ENCODE data around the gene CD96.

Gene CD96

DNA sequence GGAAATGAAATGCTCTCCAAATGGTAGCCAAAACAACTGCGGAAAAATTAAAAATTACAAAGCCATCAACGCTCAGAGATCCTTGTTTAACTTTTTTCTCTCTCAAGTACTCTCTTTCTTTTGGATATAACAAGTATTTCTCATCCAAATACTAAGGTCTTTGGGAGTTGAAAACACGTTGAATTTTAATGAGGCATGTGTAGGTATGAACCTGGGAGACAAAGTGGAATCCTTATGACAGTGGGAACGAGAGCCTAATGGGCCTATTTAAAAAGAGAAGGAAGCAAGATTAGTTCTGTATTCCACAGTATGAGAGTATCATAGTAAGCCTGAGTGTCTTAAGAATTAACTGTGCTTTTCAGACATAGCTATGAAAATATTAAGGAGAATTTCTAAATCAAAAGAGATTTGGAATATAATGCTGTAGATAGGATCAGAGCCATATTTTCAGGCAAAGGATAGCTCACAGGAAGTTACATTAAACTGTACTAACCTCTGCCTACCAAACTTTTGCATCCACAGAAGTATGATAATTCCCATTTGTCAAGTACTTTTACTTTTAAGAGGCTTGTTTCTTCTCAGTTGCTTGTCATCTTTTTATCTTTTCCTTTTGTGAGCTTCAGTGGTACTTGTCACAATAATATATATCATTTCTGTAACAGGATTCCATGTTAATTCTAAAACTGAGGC is 759 bp downstream of the CD96 start:
- no peak overlapping the region for H2AK5ac ChIP-seq (ENCODE audit: low read depth, low read length)
- H3K4ac ChIP-seq (ENCODE audit: low read length), result no peak overlapping the region
- no peak overlapping the region for H4K91ac ChIP-seq (ENCODE audit: low read depth, low read length, poor library complexity)
- no peak overlapping the region for H4K8ac ChIP-seq (ENCODE audit: low read depth, low read length)
- no peak overlapping the region for H3K18ac ChIP-seq (ENCODE audit: low read length)
- H3K79me1 ChIP-seq (ENCODE audit: low read depth, low read length), result no peaks in the 10 kb centered on the region
- no peak overlapping the region for H3K4me2 ChIP-seq (ENCODE audit: insufficient read depth, low read length, poor library complexity, severe bottlenecking)
- no peak overlapping the region for H3K14ac ChIP-seq (ENCODE audit: low read length)
- H2BK12ac ChIP-seq (ENCODE audit: low read length), result no peak overlapping the region
- peaks cover 0 to 2% of the 10 kb centered on the region in 2 donors for H3K4me1 ChIP-seq (ENCODE audit: control insufficient read depth in 2 of 2, insufficient read depth in 1 of 2, low read depth in 1 of 2, low read length in 2 of 2)
- no peak for DNase-seq (ENCODE audit: low spot score)
- H3K27ac ChIP-seq (replicated peaks; ENCODE audit: low read length), result no peak overlapping the region
- H2AFZ ChIP-seq (ENCODE audit: low read length), result no peak overlapping the region
- H2BK5ac ChIP-seq (ENCODE audit: low read length), result no peak overlapping the region
- H3K27me3 ChIP-seq (ENCODE audit: control insufficient read depth in 3 of 3, insufficient read depth in 3 of 3, low read depth in 1 of 3, low read length in 3 of 3), result no peaks in the 10 kb centered on the region
- no peaks in the 10 kb centered on the region for H3K36me3 ChIP-seq (replicated peaks in 1 of 2; ENCODE audit: control insufficient read depth in 2 of 2, insufficient read depth in 2 of 2, low read length in 2 of 2)
- no CpG with 5 or more reads among the region's 4 CpGs for WGBS, 2 donors (ENCODE audit: extremely low coverage in 2 of 2, insufficient read length in 2 of 2, insufficient replicate concordance in 1 of 2)
- H3K9me3 ChIP-seq (replicated peaks in 1 of 2; ENCODE audit: control insufficient read depth in 2 of 2, insufficient read depth in 1 of 2, low read depth in 1 of 2, low read length in 2 of 2), result no peaks in the 10 kb centered on the region
- H3K23ac ChIP-seq (ENCODE audit: low read depth, low read length, poor library complexity), result no peak overlapping the region
- no peak overlapping the region for H3K9ac ChIP-seq (ENCODE audit: low read depth, low read length, poor library complexity)
- H3K4me3 ChIP-seq (ENCODE audit: low read length in 2 of 2), result no peak overlapping the region
- no peak overlapping the region for H2BK15ac ChIP-seq (ENCODE audit: low read length)
- H2BK120ac ChIP-seq (ENCODE audit: low read depth, low read length), result no peak overlapping the region

DNA sequence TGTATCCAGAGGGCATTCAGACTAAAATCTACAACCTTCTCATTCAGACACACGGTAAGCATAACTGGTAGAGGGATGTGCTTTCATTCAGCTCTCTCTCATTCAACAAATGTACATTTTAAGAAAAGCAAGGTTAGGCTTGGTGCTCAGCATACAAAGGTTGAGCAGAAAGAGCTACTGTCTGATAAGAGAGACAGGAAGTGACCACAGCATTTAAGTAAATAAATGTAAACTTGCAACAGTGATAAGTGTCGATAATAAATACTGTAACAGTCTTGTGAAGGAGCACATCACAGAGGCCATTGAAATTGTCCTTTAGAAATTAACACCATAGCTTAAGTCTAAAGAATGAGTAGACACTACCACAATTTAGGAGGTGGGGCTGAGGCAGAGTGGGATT is 3.4 kb downstream of the CD96 start:
- Histone ChIP-seq H2BK5ac (ENCODE audit: low read length) (no peak overlapping the region), H3K27me3 (ENCODE audit: control insufficient read depth in 3 of 3, insufficient read depth in 3 of 3, low read depth in 1 of 3, low read length in 3 of 3) (no peaks in the 10 kb centered on the region), H3K36me3 (replicated peaks in 1 of 2; ENCODE audit: control insufficient read depth in 2 of 2, insufficient read depth in 2 of 2, low read length in 2 of 2) (no peaks in the 10 kb centered on the region), H3K23ac (ENCODE audit: low read depth, low read length, poor library complexity) (no peak overlapping the region), H3K4me3 (ENCODE audit: low read length in 2 of 2) (no peak overlapping the region), H3K9me3 (replicated peaks in 1 of 2; ENCODE audit: control insufficient read depth in 2 of 2, insufficient read depth in 1 of 2, low read depth in 1 of 2, low read length in 2 of 2) (no peaks in the 10 kb centered on the region), H4K8ac (ENCODE audit: low read depth, low read length) (no peak overlapping the region), H3K4me2 (ENCODE audit: insufficient read depth, low read length, poor library complexity, severe bottlenecking) (no peak overlapping the region), H2BK120ac (ENCODE audit: low read depth, low read length) (no peak overlapping the region), H3K18ac (ENCODE audit: low read length) (no peak overlapping the region), H3K9ac (ENCODE audit: low read depth, low read length, poor library complexity) (no peak overlapping the region), H2AK5ac (ENCODE audit: low read depth, low read length) (no peak overlapping the region), H3K27ac (replicated peaks; ENCODE audit: low read length) (no peak overlapping the region), H2BK12ac (ENCODE audit: low read length) (no peak overlapping the region), H3K79me1 (ENCODE audit: low read depth, low read length) (no peaks in the 10 kb centered on the region), H2BK15ac (ENCODE audit: low read length) (no peak overlapping the region), H3K14ac (ENCODE audit: low read length) (no peak overlapping the region), H3K4me1 (ENCODE audit: control insufficient read depth in 2 of 2, insufficient read depth in 1 of 2, low read depth in 1 of 2, low read length in 2 of 2) (peaks cover 0 to 2% of the 10 kb centered on the region in 2 donors), H4K91ac (ENCODE audit: low read depth, low read length, poor library complexity) (no peak overlapping the region), H3K4ac (ENCODE audit: low read length) (no peak overlapping the region), H2AFZ (ENCODE audit: low read length) (no peak overlapping the region)
- WGBS, 2 donors (ENCODE audit: extremely low coverage in 2 of 2, insufficient read length in 2 of 2, insufficient replicate concordance in 1 of 2), result no CpG with 5 or more reads among the region's 2 CpGs
- DNase-seq (ENCODE audit: low spot score), result no peak

DNA sequence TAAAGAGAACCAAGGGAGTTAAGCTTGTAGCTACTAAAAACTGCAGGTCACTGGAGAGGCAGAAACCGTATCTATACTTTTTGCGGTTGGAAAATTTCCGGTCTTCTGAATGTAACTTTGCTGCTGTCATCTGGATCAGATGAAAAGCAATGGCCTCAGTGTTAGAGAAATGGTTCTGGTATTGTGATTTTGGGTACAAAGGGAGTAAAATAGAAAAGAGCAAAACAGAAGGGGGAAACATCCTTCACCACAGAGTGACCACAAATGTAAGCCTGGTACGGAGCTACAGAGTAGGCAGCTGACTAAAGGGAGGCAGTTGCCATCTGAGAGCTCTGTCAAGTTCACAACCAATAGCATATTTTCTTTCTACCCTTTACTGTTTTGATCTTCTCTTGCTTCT is 5.6 kb downstream of the CD96 start:
- H4K8ac ChIP-seq (ENCODE audit: low read depth, low read length), result no peak overlapping the region
- no peak overlapping the region for H3K18ac ChIP-seq (ENCODE audit: low read length)
- H2AK5ac ChIP-seq (ENCODE audit: low read depth, low read length), result no peak overlapping the region
- H2BK12ac ChIP-seq (ENCODE audit: low read length), result no peak overlapping the region
- H2AFZ ChIP-seq (ENCODE audit: low read length), result no peak overlapping the region
- no peak overlapping the region for H3K4me3 ChIP-seq (ENCODE audit: low read length in 2 of 2)
- no peak overlapping the region for H3K4ac ChIP-seq (ENCODE audit: low read length)
- H2BK120ac ChIP-seq (ENCODE audit: low read depth, low read length), result no peak overlapping the region
- H3K23ac ChIP-seq (ENCODE audit: low read depth, low read length, poor library complexity), result no peak overlapping the region
- H2BK5ac ChIP-seq (ENCODE audit: low read length), result no peak overlapping the region
- no peak overlapping the region for H3K9ac ChIP-seq (ENCODE audit: low read depth, low read length, poor library complexity)
- no peak overlapping the region for H3K27ac ChIP-seq (replicated peaks; ENCODE audit: low read length)
- no CpG with 5 or more reads among the region's 4 CpGs for WGBS, 2 donors (ENCODE audit: extremely low coverage in 2 of 2, insufficient read length in 2 of 2, insufficient replicate concordance in 1 of 2)
- no peaks in the 10 kb centered on the region for H3K27me3 ChIP-seq (ENCODE audit: control insufficient read depth in 3 of 3, insufficient read depth in 3 of 3, low read depth in 1 of 3, low read length in 3 of 3)
- no peak overlapping the region for H3K4me2 ChIP-seq (ENCODE audit: insufficient read depth, low read length, poor library complexity, severe bottlenecking)
- H3K9me3 ChIP-seq (replicated peaks in 1 of 2; ENCODE audit: control insufficient read depth in 2 of 2, insufficient read depth in 1 of 2, low read depth in 1 of 2, low read length in 2 of 2), result no peaks in the 10 kb centered on the region
- no peak overlapping the region for H3K14ac ChIP-seq (ENCODE audit: low read length)
- H4K91ac ChIP-seq (ENCODE audit: low read depth, low read length, poor library complexity), result no peak overlapping the region
- no peak for DNase-seq (ENCODE audit: low spot score)
- H3K36me3 ChIP-seq (replicated peaks in 1 of 2; ENCODE audit: control insufficient read depth in 2 of 2, insufficient read depth in 2 of 2, low read length in 2 of 2), result no peaks in the 10 kb centered on the region
- no peaks in the 10 kb centered on the region for H3K4me1 ChIP-seq (ENCODE audit: control insufficient read depth in 2 of 2, insufficient read depth in 1 of 2, low read depth in 1 of 2, low read length in 2 of 2)
- no peaks in the 10 kb centered on the region for H3K79me1 ChIP-seq (ENCODE audit: low read depth, low read length)
- no peak overlapping the region for H2BK15ac ChIP-seq (ENCODE audit: low read length)

DNA sequence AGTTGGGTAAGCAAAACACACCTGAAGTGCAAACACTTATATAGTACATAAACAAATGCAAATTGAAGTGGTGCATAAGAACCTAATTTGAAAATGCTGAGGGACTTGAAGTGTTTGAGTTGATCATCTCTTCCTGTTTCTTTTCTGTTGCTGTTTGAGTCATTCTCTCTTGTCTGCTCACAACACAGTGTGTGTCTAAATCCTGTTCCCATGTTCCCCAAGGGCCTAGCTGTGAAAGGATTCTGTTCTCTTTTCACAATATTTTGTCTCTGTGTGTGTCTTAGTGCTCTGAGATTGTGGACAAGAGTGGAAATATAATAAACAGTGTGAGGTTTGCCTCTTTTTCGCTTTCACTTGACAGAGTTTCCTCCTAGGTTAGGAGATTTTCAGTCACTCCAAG is 6.1 kb downstream of the CD96 start:
- no peak overlapping the region for H3K4ac ChIP-seq (ENCODE audit: low read length)
- H2BK15ac ChIP-seq (ENCODE audit: low read length), result no peak overlapping the region
- no peak overlapping the region for H3K4me3 ChIP-seq (ENCODE audit: low read length in 2 of 2)
- H3K79me1 ChIP-seq (ENCODE audit: low read depth, low read length), result no peaks in the 10 kb centered on the region
- no peak overlapping the region for H3K23ac ChIP-seq (ENCODE audit: low read depth, low read length, poor library complexity)
- no peak overlapping the region for H2AK5ac ChIP-seq (ENCODE audit: low read depth, low read length)
- no peaks in the 10 kb centered on the region for H3K36me3 ChIP-seq (replicated peaks in 1 of 2; ENCODE audit: control insufficient read depth in 2 of 2, insufficient read depth in 2 of 2, low read length in 2 of 2)
- no peak overlapping the region for H2BK12ac ChIP-seq (ENCODE audit: low read length)
- H4K8ac ChIP-seq (ENCODE audit: low read depth, low read length), result no peak overlapping the region
- no peak for DNase-seq (ENCODE audit: low spot score)
- H4K91ac ChIP-seq (ENCODE audit: low read depth, low read length, poor library complexity), result no peak overlapping the region
- H2AFZ ChIP-seq (ENCODE audit: low read length), result no peak overlapping the region
- no peak overlapping the region for H3K4me2 ChIP-seq (ENCODE audit: insufficient read depth, low read length, poor library complexity, severe bottlenecking)
- H3K9ac ChIP-seq (ENCODE audit: low read depth, low read length, poor library complexity), result no peak overlapping the region
- no CpG with 5 or more reads among the region's 1 CpG for WGBS, 2 donors (ENCODE audit: extremely low coverage in 2 of 2, insufficient read length in 2 of 2, insufficient replicate concordance in 1 of 2)
- no peaks in the 10 kb centered on the region for H3K4me1 ChIP-seq (ENCODE audit: control insufficient read depth in 2 of 2, insufficient read depth in 1 of 2, low read depth in 1 of 2, low read length in 2 of 2)
- no peak overlapping the region for H3K14ac ChIP-seq (ENCODE audit: low read length)
- no peak overlapping the region for H2BK120ac ChIP-seq (ENCODE audit: low read depth, low read length)
- no peak overlapping the region for H3K27ac ChIP-seq (replicated peaks; ENCODE audit: low read length)
- no peak overlapping the region for H2BK5ac ChIP-seq (ENCODE audit: low read length)
- H3K27me3 ChIP-seq (ENCODE audit: control insufficient read depth in 3 of 3, insufficient read depth in 3 of 3, low read depth in 1 of 3, low read length in 3 of 3), result no peaks in the 10 kb centered on the region
- no peak overlapping the region for H3K18ac ChIP-seq (ENCODE audit: low read length)
- no peaks in the 10 kb centered on the region for H3K9me3 ChIP-seq (replicated peaks in 1 of 2; ENCODE audit: control insufficient read depth in 2 of 2, insufficient read depth in 1 of 2, low read depth in 1 of 2, low read length in 2 of 2)
